Stimulated activated CD8-positive, alpha-beta memory T cell treated with anti-CD3 and anti-CD28 coated beads, Interleukin-15, amount 100 ng/mL, for 4 hours (primary cell): ENCODE data around the gene MUC22.
"Not testable (repeated sequence)": the region's sequence is repeated elsewhere in the genome, so short reads cannot be mapped to it uniquely, and the experiment has no call there.

Source experiments
- DNase-seq, 2 donors: peaks; one replicate each; pipeline ENCODE4 v3.0.0-alpha.2; 2020; ENCODE audit warnings: low read depth in 2 of 2

The MUC22 gene

GRCh38 chr6:30998785-30999184, 11.5 kb upstream of the MUC22 start:
- no peak for DNase-seq

- not testable (repeated sequence) for DNase-seq
These were observed 10.0 kb upstream of the MUC22 start for GRCh38 chr6:31000067-31000860.

GRCh38 chr6:31001281-31001888, 8.9 kb upstream of the MUC22 start:
- no peak for DNase-seq

GRCh38 chr6:31002471-31002870, 7.8 kb upstream of the MUC22 start:
- DNase-seq, result no peak

- DNase-seq, result no peak
These were observed 5.5 kb upstream of the MUC22 start for GRCh38 chr6:31004794-31005193.

GRCh38 chr6:31005249-31006020, 4.8 kb upstream of the MUC22 start:
- DNase-seq, result no peak

GRCh38 chr6:31007694-31008093, 2.6 kb upstream of the MUC22 start:
- DNase-seq, result no peak

GRCh38 chr6:31008165-31008564, 2.1 kb upstream of the MUC22 start:
- no peak for DNase-seq

- no peak for DNase-seq
These were observed 543 bp upstream of the MUC22 start for GRCh38 chr6:31009731-31010130.

- DNase-seq, result no peak
These were observed 879 bp downstream of the MUC22 start for GRCh38 chr6:31011153-31011552.

GRCh38 chr6:31016659-31017299, 6.5 kb downstream of the MUC22 start:
- DNase-seq, result no peak

- DNase-seq, result not testable (repeated sequence)
These were observed 7.2 kb downstream of the MUC22 start for GRCh38 chr6:31017436-31017835.

- DNase-seq, result no peak
These were observed 9.8 kb downstream of the MUC22 start for GRCh38 chr6:31020057-31020456.

GRCh38 chr6:31020631-31021255, 10.5 kb downstream of the MUC22 start:
- not testable (repeated sequence) for DNase-seq

- DNase-seq, result not testable (repeated sequence)
These were observed 11.6 kb downstream of the MUC22 start for GRCh38 chr6:31021705-31022531.

- no peak for DNase-seq
These were observed 15.3 kb downstream of the MUC22 start for GRCh38 chr6:31025595-31025994.

- no peak for DNase-seq
These were observed 20.8 kb downstream of the MUC22 start for GRCh38 chr6:31031095-31031494.

GRCh38 chr6:31033075-31033474, 22.8 kb downstream of the MUC22 start:
- no peak for DNase-seq

GRCh38 chr6:31035862-31036497, 25.7 kb downstream of the MUC22 start:
- DNase-seq, result no peak

- no peak for DNase-seq
These were observed 26.9 kb downstream of the MUC22 start for GRCh38 chr6:31037169-31037568.
